Neuronal stem cell (in vitro differentiated cells): Measurements from ENCODE around the gene GNG3.
A peak's percentile ranks its signal among the peaks of the same experiment; 100 is the strongest.

ENCODE experiments used
- DNase-seq: peaks from one replicate; pipeline ENCODE4 v3.0.0-alpha.2; 2013; ENCODE audit warnings: low spot score
- H2AFZ ChIP-seq: one replicate; pipeline ENCODE4 v1.6.1; 2013; ENCODE audit warnings: mild to moderate bottlenecking, low read length, inconsistent platforms
- H2AK5ac ChIP-seq: 2 replicates; pipeline ENCODE4 v1.6.1; 2013; ENCODE audit warnings: low read depth, mild to moderate bottlenecking, inconsistent platforms, low read length, moderate library complexity, mixed read lengths
- H2BK120ac ChIP-seq: 2 replicates; pipeline ENCODE4 v1.6.1; 2013; ENCODE audit warnings: low read depth, mild to moderate bottlenecking, inconsistent platforms, low read length, moderate library complexity, mixed read lengths
- H2BK12ac ChIP-seq: one replicate; pipeline ENCODE4 v1.6.1; 2013; ENCODE audit warnings: low read length, inconsistent platforms
- H2BK15ac ChIP-seq: 2 replicates; pipeline ENCODE4 v1.6.1; 2013; ENCODE audit warnings: mild to moderate bottlenecking, low read length, inconsistent platforms, mixed read lengths
- H2BK5ac ChIP-seq: one replicate; pipeline ENCODE4 v1.6.1; 2013; ENCODE audit warnings: inconsistent platforms, mild to moderate bottlenecking, low read length, moderate library complexity
- H3K14ac ChIP-seq: one replicate; pipeline ENCODE4 v1.6.1; 2013; ENCODE audit warnings: low read length, inconsistent platforms
- H3K18ac ChIP-seq: 2 replicates; pipeline ENCODE4 v1.6.1; 2013; ENCODE audit warnings: low read length, inconsistent platforms
- H3K23ac ChIP-seq: 2 replicates; pipeline ENCODE4 v1.6.1; 2013; ENCODE audit warnings: low read depth, mild to moderate bottlenecking, mixed read lengths, low read length, inconsistent platforms; ENCODE audit not compliant: poor library complexity
- H3K27ac ChIP-seq: replicated peaks from 3 replicates; pipeline ENCODE4 v1.5.1; 2013; ENCODE audit warnings: low read length, inconsistent platforms
- H3K27me3 ChIP-seq, 3 experiments: 2 replicates each; pipeline ENCODE4 v1.6.1; 2013; ENCODE audit warnings: low read length in 3 of 3, mild to moderate bottlenecking in 2 of 3, inconsistent platforms in 1 of 3, low read depth in 1 of 3, mixed read lengths in 1 of 3, moderate library complexity in 1 of 3; ENCODE audit not compliant: control insufficient read depth in 3 of 3, insufficient read depth in 3 of 3
- H3K36me3 ChIP-seq, 2 donors: replicated peaks in 1 of 2; 2 replicates each; pipeline ENCODE4 v1.6.1; 2013; ENCODE audit warnings: low read length in 2 of 2; ENCODE audit not compliant: control insufficient read depth in 2 of 2, insufficient read depth in 2 of 2
- H3K4ac ChIP-seq: 2 replicates; pipeline ENCODE4 v1.6.1; 2013; ENCODE audit warnings: inconsistent platforms, mild to moderate bottlenecking, low read length, moderate library complexity
- H3K4me1 ChIP-seq, 2 donors: 1 replicate in 1 of 2; 2 replicates in 1 of 2; pipeline ENCODE4 v1.6.1; 2013; ENCODE audit warnings: low read length in 2 of 2, low read depth in 1 of 2; ENCODE audit not compliant: control insufficient read depth in 2 of 2, insufficient read depth in 1 of 2
- H3K4me2 ChIP-seq: one replicate; pipeline ENCODE4 v1.6.1; 2013; ENCODE audit warnings: mild to moderate bottlenecking, low read length, inconsistent platforms; ENCODE audit not compliant: insufficient read depth, poor library complexity, severe bottlenecking
- H3K4me3 ChIP-seq, 2 donors: 2 replicates each; pipeline ENCODE4 v1.5.1; 2013; ENCODE audit warnings: low read length in 2 of 2, mild to moderate bottlenecking in 2 of 2, inconsistent platforms in 1 of 2, moderate library complexity in 1 of 2
- H3K79me1 ChIP-seq: one replicate; pipeline ENCODE4 v1.6.1; 2013; ENCODE audit warnings: low read depth, mild to moderate bottlenecking, inconsistent platforms, low read length, moderate library complexity
- H3K9ac ChIP-seq: one replicate; pipeline ENCODE4 v1.6.1; 2013; ENCODE audit warnings: mild to moderate bottlenecking, low read depth, low read length, inconsistent platforms; ENCODE audit not compliant: poor library complexity
- H3K9me3 ChIP-seq, 2 donors: replicated peaks in 1 of 2; 2 replicates each; pipeline versions ENCODE3 to v1.6.1; 2013; ENCODE audit warnings: low read length in 2 of 2, mild to moderate bottlenecking in 2 of 2, inconsistent platforms in 1 of 2, low read depth in 1 of 2, mixed read lengths in 1 of 2, moderate library complexity in 1 of 2; ENCODE audit not compliant: control insufficient read depth in 2 of 2, insufficient read depth in 1 of 2
- H4K8ac ChIP-seq: one replicate; pipeline ENCODE4 v1.6.1; 2013; ENCODE audit warnings: low read depth, mild to moderate bottlenecking, inconsistent platforms, low read length, moderate library complexity
- H4K91ac ChIP-seq: one replicate; pipeline ENCODE4 v1.6.1; 2013; ENCODE audit warnings: low read length, low read depth, mild to moderate bottlenecking, inconsistent platforms; ENCODE audit not compliant: poor library complexity
- WGBS, 2 donors: extraction: QIAGEN DNeasy Blood & Tissue Kit; methylation state at CpG; one replicate each; pipeline ENCODE4 v1.1.7; 2013; ENCODE audit warnings: missing lambda C conversion rate in 2 of 2, mixed read lengths in 1 of 2; ENCODE audit not compliant: insufficient read length in 2 of 2, insufficient replicate concordance in 1 of 2; ENCODE audit errors: extremely low coverage in 2 of 2; 5-methylcytosine and 5-hydroxymethylcytosine counted together

The GNG3 gene

GRCh38 chr11:62726156-62726914 is 18.9 kb downstream of the GNG3 start:
- DNase-seq: no peak
- Histone ChIP-seq H3K4me3 (peak overlapping the region; percentile 92 to 96), H3K4me1 (peaks cover 0 to 18% of the 10 kb centered on the region in 2 donors), H3K27me3 (no peaks in the 10 kb centered on the region), H3K79me1 (peaks cover 3% of the 10 kb centered on the region), H2BK5ac (peak overlapping the region; percentile 89), H4K91ac (no peak overlapping the region), H2BK15ac (no peak overlapping the region), H3K4me2 (peak overlapping the region; percentile 99), H2BK120ac (peak overlapping the region; percentile 73), H4K8ac (no peak overlapping the region), H3K14ac (peak overlapping the region; percentile 87), H3K9me3 (no peaks in the 10 kb centered on the region), H3K4ac (no peak overlapping the region), H2AK5ac (peak overlapping the region; percentile 81), H2AFZ (peak overlapping the region; percentile 81), H3K9ac (peak overlapping the region; percentile 100), H3K18ac (peak overlapping the region; percentile 99), H3K27ac (peak overlapping the region; percentile 100), H3K36me3 (peaks cover 25 to 61% of the 10 kb centered on the region in 2 donors), H2BK12ac (no peak overlapping the region), H3K23ac (peak overlapping the region; percentile 97)
- WGBS, 2 donors: no CpG with 5 or more reads among the region's 51 CpGs

- Histone ChIP-seq H3K27me3 (no peaks in the 10 kb centered on the region), H4K8ac (no peak overlapping the region)
- WGBS, 2 donors: no CpG with 5 or more reads among the region's 37 CpGs
These were observed 19.4 kb downstream of the GNG3 start for GRCh38 chr11:62726915-62727164.

GRCh38 chr11:62727165-62727871 is 19.8 kb downstream of the GNG3 start, which contains the start of gene HNRNPUL2:
Gene HNRNPUL2, minus strand, starts transcription at chr11:62727457. Its CDS starts 301 bp downstream, at chr11:62727156.
- Histone ChIP-seq H3K9me3 (no peaks in the 10 kb centered on the region), H3K27ac (peak within 1 kb of the TSS; percentile 100), H3K4me3 (peak within 1 kb of the TSS; percentile 92 to 96), H3K4ac (peak within 1 kb of the TSS; percentile 87), H3K4me1 (peaks cover 0 to 18% of the 10 kb centered on the region in 2 donors), H2BK5ac (peak within 1 kb of the TSS; percentile 89), H3K23ac (peak within 1 kb of the TSS; percentile 97), H4K8ac (peak within 1 kb of the TSS; percentile 100), H2AFZ (peak within 1 kb of the TSS; percentile 90), H3K9ac (peak within 1 kb of the TSS; percentile 100), H3K18ac (peak within 1 kb of the TSS; percentile 100), H2BK15ac (peak within 1 kb of the TSS; percentile 71), H3K14ac (peak within 1 kb of the TSS; percentile 100), H3K36me3 (peaks cover 20 to 55% of the 10 kb centered on the region in 2 donors), H2AK5ac (peak within 1 kb of the TSS; percentile 85), H2BK120ac (peak within 1 kb of the TSS; percentile 73), H3K79me1 (peaks cover 4% of the 10 kb centered on the region), H3K4me2 (peak within 1 kb of the TSS; percentile 99), H2BK12ac (peak within 1 kb of the TSS; percentile 97), H3K27me3 (no peaks in the 10 kb centered on the region), H4K91ac (no peak within 1 kb of the TSS)
- WGBS, 2 donors: no CpG with 5 or more reads among the region's 72 CpGs
- peak; percentile 99 for DNase-seq

More at GRCh38 chr11:62726915-62727164, 19.4 kb downstream of the GNG3 start:
- Histone ChIP-seq H3K4me2 (peak overlapping the region; percentile 99), H3K79me1 (peaks cover 4% of the 10 kb centered on the region), H2BK12ac (no peak overlapping the region), H3K18ac (peak overlapping the region; percentile 99), H3K9me3 (no peaks in the 10 kb centered on the region), H2BK15ac (peak overlapping the region; percentile 71), H2AFZ (peak overlapping the region; percentile 81), H3K4me1 (peaks cover 0 to 18% of the 10 kb centered on the region in 2 donors), H3K4me3 (peak overlapping the region; percentile 92 to 96), H3K4ac (no peak overlapping the region), H2BK5ac (peak overlapping the region; percentile 89), H4K91ac (no peak overlapping the region), H2BK120ac (peak overlapping the region; percentile 73), H3K14ac (peak overlapping the region; percentile 87), H3K23ac (peak overlapping the region; percentile 97), H2AK5ac (peak overlapping the region; percentile 81), H3K27ac (peak overlapping the region; percentile 100), H3K9ac (peak overlapping the region; percentile 100), H3K36me3 (peaks cover 24 to 58% of the 10 kb centered on the region in 2 donors)
- DNase-seq: no peak

GRCh38 chr11:62727872-62728170 is 20.3 kb downstream of the GNG3 start:
- Histone ChIP-seq H3K27ac (peak overlapping the region; percentile 100), H3K4me3 (peak overlapping the region; percentile 92 to 96), H2AK5ac (peak overlapping the region; percentile 85), H4K91ac (no peak overlapping the region), H3K9ac (peak overlapping the region; percentile 96), H3K79me1 (peaks cover 4% of the 10 kb centered on the region), H4K8ac (no peak overlapping the region), H3K4ac (no peak overlapping the region), H3K9me3 (no peaks in the 10 kb centered on the region), H2BK12ac (peak overlapping the region; percentile 97), H2AFZ (peak overlapping the region; percentile 90), H3K18ac (peak overlapping the region; percentile 100), H3K23ac (peak overlapping the region; percentile 75), H2BK120ac (no peak overlapping the region), H2BK5ac (no peak overlapping the region), H3K4me2 (peak overlapping the region; percentile 99), H3K36me3 (peaks cover 15 to 51% of the 10 kb centered on the region in 2 donors), H3K14ac (peak overlapping the region; percentile 100), H2BK15ac (no peak overlapping the region), H3K4me1 (peaks cover 0 to 18% of the 10 kb centered on the region in 2 donors), H3K27me3 (no peaks in the 10 kb centered on the region)
- WGBS, 2 donors: no CpG with 5 or more reads among the region's 20 CpGs
- peak; percentile 98 for DNase-seq
